Measurements from ENCODE around the gene DHRS12. TPM values are rescaled to one million over a fixed set of nuclear protein-coding genes. Genes with fewer than 3 reads are reported as not detected.

The DHRS12 gene
- total RNA-seq, 1 donor from 2014 or later: 14.8 TPM

DNA sequence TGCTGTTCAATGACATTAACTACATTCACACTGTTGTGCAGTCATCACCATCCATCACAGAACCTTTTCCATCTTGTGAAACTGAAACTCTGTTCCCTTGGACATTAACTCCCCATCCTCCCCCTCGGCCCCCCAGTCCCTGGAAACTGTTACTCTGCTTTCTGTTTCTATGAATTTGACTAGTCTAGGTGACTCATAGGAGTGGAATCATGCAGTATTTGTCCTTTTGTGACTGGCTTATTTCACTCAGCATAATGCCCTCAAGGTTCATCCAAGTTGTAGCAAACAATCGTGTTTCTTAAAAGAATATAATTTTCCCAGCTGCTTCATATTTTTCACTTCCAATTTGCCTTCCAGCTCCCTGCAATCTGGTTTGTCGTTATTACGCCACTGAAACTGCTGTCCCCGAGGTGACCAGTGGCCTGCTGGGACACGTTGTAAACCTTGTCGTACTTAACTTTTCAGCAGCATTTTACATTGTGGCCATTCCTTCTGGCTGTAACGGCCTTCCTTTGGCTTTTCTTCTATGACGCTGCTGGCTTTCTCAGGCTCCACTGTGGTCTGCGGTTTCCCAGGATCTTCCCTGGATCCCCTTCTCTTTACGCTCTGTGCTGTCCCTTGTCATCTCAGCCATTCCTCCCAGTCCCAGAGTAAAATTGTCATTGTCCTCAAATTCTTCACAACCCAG is 74.0 kb downstream of the DHRS12 start:
- DNase-seq (ENCODE audit: low spot score): no peak

GRCh38 chr13:51728972-51729371 is 75.0 kb downstream of the DHRS12 start:
- no peak for DNase-seq (ENCODE audit: low spot score)

GRCh38 chr13:51728275-51728673 is 75.7 kb downstream of the DHRS12 start:
- DNase-seq (ENCODE audit: low spot score): no peak

GRCh38 chr13:51727634-51728274 is 76.2 kb downstream of the DHRS12 start:
- no peak for DNase-seq (ENCODE audit: low spot score)

DNA sequence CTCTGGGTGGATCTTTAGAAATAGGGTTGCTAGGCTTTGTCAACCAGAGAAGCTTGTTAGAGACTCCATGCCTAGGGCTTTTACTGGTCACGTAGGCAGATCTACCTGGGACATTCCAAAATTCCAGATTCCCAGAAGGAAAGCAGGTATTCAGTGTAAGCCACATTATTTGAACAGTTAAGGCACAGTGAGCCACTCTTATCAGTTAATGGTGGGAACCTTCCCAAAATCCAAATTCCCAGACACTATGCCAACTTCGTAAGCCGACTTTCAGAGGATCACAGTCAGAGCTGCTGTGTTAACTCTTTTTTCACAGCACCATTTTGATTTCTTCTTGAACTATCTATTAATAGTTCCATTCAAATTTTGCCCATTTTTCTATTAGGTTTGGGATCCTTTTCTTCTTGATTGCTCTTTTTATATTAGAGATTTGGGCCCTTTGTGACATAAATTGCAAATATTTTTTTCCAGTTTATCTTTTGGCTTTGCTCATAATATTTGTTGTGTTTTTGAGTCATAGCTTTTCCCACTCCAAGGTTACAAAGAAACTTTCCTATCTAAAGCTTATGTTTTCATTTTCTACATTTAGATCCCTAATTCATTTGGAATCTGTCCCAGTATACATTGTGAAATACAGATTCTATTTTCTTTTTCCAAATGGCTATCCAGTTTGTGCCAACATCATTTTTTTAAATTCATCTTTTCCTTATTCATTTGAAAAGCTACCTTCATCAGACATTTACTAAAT is 77.3 kb downstream of the DHRS12 start:
- no peak for DNase-seq (ENCODE audit: low spot score)

DNA sequence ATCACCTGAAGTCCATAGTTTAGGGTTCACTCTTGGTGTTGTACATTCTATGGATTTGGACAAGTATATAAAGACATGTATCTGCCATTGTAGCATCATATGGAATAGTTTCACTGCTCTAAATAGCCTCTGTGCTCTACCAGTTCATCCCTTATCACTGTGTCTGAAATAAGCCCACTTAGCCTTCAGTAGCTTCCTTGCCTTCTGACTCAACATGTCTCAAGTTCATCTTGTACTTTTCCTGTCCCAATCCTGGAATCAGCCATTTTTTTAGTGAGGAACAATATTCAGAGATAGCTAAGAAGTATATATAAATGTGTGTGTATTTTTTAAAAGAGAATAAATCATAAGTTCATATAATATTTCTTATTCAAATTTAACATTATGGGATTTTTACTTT is 79.2 kb downstream of the DHRS12 start:
- no peak for DNase-seq (ENCODE audit: low spot score)

DNA sequence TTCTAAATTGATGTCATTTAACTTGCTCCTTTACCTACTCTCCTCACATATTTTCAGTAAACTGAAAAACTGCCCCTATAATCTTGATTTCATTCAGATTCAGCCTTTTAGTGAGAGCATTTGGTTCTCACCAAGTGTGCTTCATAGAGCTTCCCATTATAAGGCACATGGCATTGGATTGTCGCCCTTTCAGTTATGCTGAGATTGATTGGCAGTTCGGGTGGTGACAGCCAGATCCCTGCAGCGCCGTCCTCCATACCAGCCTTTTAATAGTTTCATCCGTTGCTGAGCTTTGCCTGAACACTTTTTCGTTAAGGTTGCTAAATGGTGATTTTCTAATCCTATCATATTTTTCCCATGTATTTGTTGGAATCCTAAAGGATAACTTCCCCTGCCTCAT is 80.4 kb downstream of the DHRS12 start:
- DNase-seq (ENCODE audit: low spot score): no peak

DNA sequence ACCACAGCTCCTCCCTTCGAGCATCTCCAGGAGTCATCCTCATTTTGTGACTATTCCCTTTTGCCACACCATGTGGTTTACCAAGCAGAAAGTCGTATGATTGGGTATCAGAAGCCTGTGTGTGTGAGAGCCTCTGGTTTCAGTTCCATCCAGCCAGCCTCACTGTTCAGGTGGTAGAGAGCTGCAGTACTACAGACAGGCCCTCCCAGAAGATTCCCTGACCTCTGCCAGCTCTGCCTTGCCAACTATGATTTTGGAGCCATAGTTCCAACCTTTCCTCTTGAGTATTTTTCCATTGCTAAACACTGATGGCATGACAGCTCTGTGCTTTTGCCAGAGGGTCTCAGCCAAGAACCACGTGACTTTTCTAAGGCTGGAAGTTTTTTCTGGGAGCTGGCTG is 82.5 kb downstream of the DHRS12 start:
- no peak for DNase-seq (ENCODE audit: low spot score)

- DNase-seq (ENCODE audit: low spot score): no peak
These were observed 84.6 kb downstream of the DHRS12 start for GRCh38 chr13:51719394-51719793.

Other genes with a start within 250 kb of the DHRS12 start
- gene WDFY2, start 219.7 kb downstream of the DHRS12 start, total RNA-seq: 16.3 TPM
- gene TMEM272, start 41.0 kb upstream of the DHRS12 start, total RNA-seq: 0.32 TPM
- gene CCDC70, start 57.8 kb upstream of the DHRS12 start, total RNA-seq: not detected
- 7.1 TPM for gene ATP7B, start 207.3 kb upstream of the DHRS12 start, total RNA-seq
- 28.2 TPM for gene ALG11, start 208.2 kb upstream of the DHRS12 start, total RNA-seq
- 12.5 TPM for gene UTP14C, start 220.5 kb upstream of the DHRS12 start, total RNA-seq

Data from mesenteric fat pad (tissue), 1 donor.